HL-60 (cell line): ENCODE data around the gene GRAMD2A.

Experiments
- CTCF ChIP-seq: IDR thresholded peaks from one replicate; pipeline ENCODE4 v1.5.1; 2011; ENCODE audit warnings: low read length, control low read depth, inconsistent platforms; ENCODE audit not compliant: insufficient read depth
- GABPA ChIP-seq: IDR thresholded peaks from 2 replicates; pipeline ENCODE4 v1.6.1; 2012; ENCODE audit warnings: low read depth
- POLR2AphosphoS5 ChIP-seq: IDR thresholded peaks from 2 replicates; pipeline ENCODE4 v1.6.1; 2012; ENCODE audit warnings: low read depth
- REST ChIP-seq: IDR thresholded peaks from 2 replicates; pipeline ENCODE4 v1.6.1; 2012; ENCODE audit warnings: low read depth; ENCODE audit not compliant: insufficient replicate concordance
- SPI1 ChIP-seq: IDR thresholded peaks from 2 replicates; pipeline ENCODE4 v1.6.1; 2012; ENCODE audit warnings: low read depth, mild to moderate bottlenecking, borderline replicate concordance

GRCh38 chr15:72168808-72169190 lies 28.8 kb downstream of the GRAMD2A start:
- TF ChIP-seq CTCF = no peak
- no peak for TF ChIP-seq REST
- TF ChIP-seq POLR2AphosphoS5 = no peak
- TF ChIP-seq SPI1 = no peak
- TF ChIP-seq GABPA = no peak
